SK-N-SH treated with all-trans-retinoic acid at 6 μM for 48 hours (cell line): ENCODE data around the gene ZSCAN1.

Experiments
- ATAC-seq: fragments of 200-7000 bp; cut with Tn5 transposase; 3 replicates; pipeline ENCODE4 v1.9.1; 2020; ENCODE audit warnings: mild to moderate bottlenecking, moderate library complexity
- CSDC2 ChIP-seq: fragments of 250-450 bp; sonication (Bioruptor Pico); IDR thresholded peaks from 2 replicates; pipeline ENCODE4 v1.5.0; 2020; ENCODE audit warnings: mild to moderate bottlenecking, moderate library complexity
- ESRRG ChIP-seq: fragments of 250-450 bp; sonication (Bioruptor Pico); IDR thresholded peaks from 2 replicates; pipeline ENCODE4 v1.6.1; 2021; ENCODE audit warnings: mild to moderate bottlenecking
- ISL1 ChIP-seq: fragments of 250-450 bp; sonication (Bioruptor Pico); IDR thresholded peaks from 2 replicates; pipeline ENCODE4 v2.1.2; 2022; ENCODE audit warnings: mild to moderate bottlenecking, moderate library complexity
- OSR1 ChIP-seq: fragments of 250-450 bp; sonication (Bioruptor Pico); IDR thresholded peaks from 2 replicates; pipeline ENCODE4 v1.8.0; 2022; ENCODE audit warnings: moderate library complexity, mild to moderate bottlenecking, inconsistent platforms
- PPARA ChIP-seq: fragments of 250-450 bp; sonication (Bioruptor Pico); IDR thresholded peaks from 2 replicates; pipeline ENCODE4 v1.5.0; 2020; ENCODE audit warnings: mild to moderate bottlenecking, borderline replicate concordance
- SNAI2 ChIP-seq: fragments of 250-450 bp; sonication (Bioruptor Pico); IDR thresholded peaks from 2 replicates; pipeline ENCODE4 v1.5.0; 2020; ENCODE audit warnings: mild to moderate bottlenecking, moderate library complexity
- TOX ChIP-seq: fragments of 250-450 bp; sonication (Bioruptor Pico); IDR thresholded peaks from 2 replicates; pipeline ENCODE4 v1.8.0; 2021; ENCODE audit warnings: mild to moderate bottlenecking, moderate library complexity, borderline replicate concordance
- ZC3H10 ChIP-seq: fragments of 250-450 bp; sonication (Bioruptor Pico); IDR thresholded peaks from 2 replicates; pipeline ENCODE4 v1.5.1; 2021; ENCODE audit warnings: mild to moderate bottlenecking, moderate library complexity
- ZFP3 ChIP-seq: fragments of 250-450 bp; sonication (Bioruptor Pico); IDR thresholded peaks from 2 replicates; pipeline ENCODE4 v1.5.0; 2020; ENCODE audit warnings: mild to moderate bottlenecking, moderate library complexity
- ZFP30 ChIP-seq: fragments of 450-650 bp; formaldehyde crosslinking; IDR thresholded peaks from 2 replicates; pipeline ENCODE4 v1.5.0; 2022; ENCODE audit warnings: mild to moderate bottlenecking, moderate library complexity
- ZNF565 ChIP-seq: fragments of 450-650 bp; formaldehyde crosslinking; conservative IDR thresholded peaks from 2 replicates; pipeline ENCODE4 v1.5.0; 2020; ENCODE audit warnings: low read depth, mild to moderate bottlenecking, moderate library complexity
- ZNF70 ChIP-seq: fragments of 450-650 bp; formaldehyde crosslinking; IDR thresholded peaks from 2 replicates; pipeline ENCODE4 v1.5.0; 2020; ENCODE audit warnings: mild to moderate bottlenecking, moderate library complexity
- ZNF8 ChIP-seq: fragments of 450-650 bp; formaldehyde crosslinking; IDR thresholded peaks from 2 replicates; pipeline ENCODE4 v1.5.0; 2020; ENCODE audit warnings: mild to moderate bottlenecking, moderate library complexity
- TF ChIP-seq, protein P1 (sequence below): fragments of 250-450 bp; sonication (Bioruptor Pico); IDR thresholded peaks from 2 replicates; pipeline ENCODE4 v1.5.0; 2020; ENCODE audit warnings: mild to moderate bottlenecking, moderate library complexity
- TF ChIP-seq, protein P2 (sequence below): fragments of 250-450 bp; sonication (Bioruptor Pico); IDR thresholded peaks from 2 replicates; pipeline ENCODE4 v1.8.0; 2021; ENCODE audit warnings: low read depth, mild to moderate bottlenecking, moderate library complexity, borderline replicate concordance
- TF ChIP-seq, protein P3 (sequence below): fragments of 250-450 bp; sonication (Bioruptor Pico); IDR thresholded peaks from 2 replicates; pipeline ENCODE4 v1.5.1; 2020; ENCODE audit warnings: low read depth, mild to moderate bottlenecking, moderate library complexity
- TF ChIP-seq, protein P4 (sequence below): fragments of 250-450 bp; sonication (Bioruptor Pico); IDR thresholded peaks from 2 replicates; pipeline ENCODE4 v1.5.1; 2021; ENCODE audit warnings: mild to moderate bottlenecking, moderate library complexity
- TF ChIP-seq, protein P5 (sequence below): fragments of 250-450 bp; sonication (Bioruptor Pico); IDR thresholded peaks from 2 replicates; pipeline ENCODE4 v1.8.0; 2020; ENCODE audit warnings: mild to moderate bottlenecking, moderate library complexity, borderline replicate concordance

ZSCAN1 gene

DNA sequence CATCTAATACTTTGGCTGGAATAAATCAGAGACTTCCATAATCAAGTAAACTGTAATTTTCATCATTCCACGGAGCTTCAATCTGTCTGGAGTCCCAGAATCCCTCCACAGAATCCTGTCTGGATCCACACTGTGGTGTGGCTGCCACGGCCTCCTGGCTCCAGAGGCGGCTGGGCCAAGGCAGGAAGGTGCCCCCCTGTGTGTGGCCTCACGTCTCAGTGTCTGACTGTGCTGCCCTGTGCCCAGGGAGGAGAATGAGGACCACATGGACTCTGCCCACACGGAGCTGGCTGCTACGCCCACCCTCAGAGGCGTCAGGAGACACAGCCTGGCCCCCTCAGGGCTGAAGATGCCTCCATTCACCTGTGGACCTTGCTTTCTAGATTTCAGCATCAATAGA lies 13.0 kb downstream of the ZSCAN1 start (continued):
- TF ChIP-seq, protein P1, sequence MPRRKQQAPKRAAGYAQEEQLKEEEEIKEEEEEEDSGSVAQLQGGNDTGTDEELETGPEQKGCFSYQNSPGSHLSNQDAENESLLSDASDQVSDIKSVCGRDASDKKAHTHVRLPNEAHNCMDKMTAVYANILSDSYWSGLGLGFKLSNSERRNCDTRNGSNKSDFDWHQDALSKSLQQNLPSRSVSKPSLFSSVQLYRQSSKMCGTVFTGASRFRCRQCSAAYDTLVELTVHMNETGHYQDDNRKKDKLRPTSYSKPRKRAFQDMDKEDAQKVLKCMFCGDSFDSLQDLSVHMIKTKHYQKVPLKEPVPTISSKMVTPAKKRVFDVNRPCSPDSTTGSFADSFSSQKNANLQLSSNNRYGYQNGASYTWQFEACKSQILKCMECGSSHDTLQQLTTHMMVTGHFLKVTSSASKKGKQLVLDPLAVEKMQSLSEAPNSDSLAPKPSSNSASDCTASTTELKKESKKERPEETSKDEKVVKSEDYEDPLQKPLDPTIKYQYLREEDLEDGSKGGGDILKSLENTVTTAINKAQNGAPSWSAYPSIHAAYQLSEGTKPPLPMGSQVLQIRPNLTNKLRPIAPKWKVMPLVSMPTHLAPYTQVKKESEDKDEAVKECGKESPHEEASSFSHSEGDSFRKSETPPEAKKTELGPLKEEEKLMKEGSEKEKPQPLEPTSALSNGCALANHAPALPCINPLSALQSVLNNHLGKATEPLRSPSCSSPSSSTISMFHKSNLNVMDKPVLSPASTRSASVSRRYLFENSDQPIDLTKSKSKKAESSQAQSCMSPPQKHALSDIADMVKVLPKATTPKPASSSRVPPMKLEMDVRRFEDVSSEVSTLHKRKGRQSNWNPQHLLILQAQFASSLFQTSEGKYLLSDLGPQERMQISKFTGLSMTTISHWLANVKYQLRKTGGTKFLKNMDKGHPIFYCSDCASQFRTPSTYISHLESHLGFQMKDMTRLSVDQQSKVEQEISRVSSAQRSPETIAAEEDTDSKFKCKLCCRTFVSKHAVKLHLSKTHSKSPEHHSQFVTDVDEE (CRISPR knock-in tag): no peak
- no peak for TF ChIP-seq ESRRG
- TF ChIP-seq, all 23 proteins: peak for 0

DNA sequence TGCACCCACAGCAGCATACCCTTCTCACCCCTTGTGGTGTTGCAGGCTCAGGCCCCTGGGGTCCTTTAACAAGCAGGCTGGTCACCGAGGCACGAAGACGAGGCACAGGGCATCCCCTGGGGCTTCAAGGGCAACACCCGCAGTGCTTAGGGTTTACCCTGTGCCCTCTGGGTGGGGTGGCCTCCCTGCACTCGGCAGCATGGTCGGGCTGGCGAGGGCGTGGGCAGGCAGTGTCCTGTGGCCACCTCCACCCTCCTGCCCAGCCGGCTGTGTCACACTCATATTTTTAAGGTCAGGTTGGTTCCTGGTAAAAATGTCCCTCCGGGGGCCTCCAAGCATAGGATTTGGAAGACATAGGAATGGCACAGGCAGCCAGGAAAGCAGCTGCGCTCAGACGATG lies 13.8 kb downstream of the ZSCAN1 start:
- TF ChIP-seq ZNF8 (CRISPR knock-in tag) (no peak), PPARA (CRISPR knock-in tag) (no peak), ZFP30 (no peak), CSDC2 (CRISPR knock-in tag) (no peak), ZFP3 (CRISPR knock-in tag) (no peak), ESRRG (no peak), TOX (no peak), SNAI2 (no peak), ZC3H10 (no peak), ISL1 (CRISPR knock-in tag) (no peak)
- TF ChIP-seq, protein P2, sequence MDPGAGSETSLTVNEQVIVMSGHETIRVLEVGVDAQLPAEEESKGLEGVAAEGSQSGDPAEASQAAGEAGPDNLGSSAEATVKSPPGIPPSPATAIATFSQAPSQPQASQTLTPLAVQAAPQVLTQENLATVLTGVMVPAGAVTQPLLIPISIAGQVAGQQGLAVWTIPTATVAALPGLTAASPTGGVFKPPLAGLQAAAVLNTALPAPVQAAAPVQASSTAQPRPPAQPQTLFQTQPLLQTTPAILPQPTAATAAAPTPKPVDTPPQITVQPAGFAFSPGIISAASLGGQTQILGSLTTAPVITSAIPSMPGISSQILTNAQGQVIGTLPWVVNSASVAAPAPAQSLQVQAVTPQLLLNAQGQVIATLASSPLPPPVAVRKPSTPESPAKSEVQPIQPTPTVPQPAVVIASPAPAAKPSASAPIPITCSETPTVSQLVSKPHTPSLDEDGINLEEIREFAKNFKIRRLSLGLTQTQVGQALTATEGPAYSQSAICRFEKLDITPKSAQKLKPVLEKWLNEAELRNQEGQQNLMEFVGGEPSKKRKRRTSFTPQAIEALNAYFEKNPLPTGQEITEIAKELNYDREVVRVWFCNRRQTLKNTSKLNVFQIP: no peak
- TF ChIP-seq, protein P3, sequence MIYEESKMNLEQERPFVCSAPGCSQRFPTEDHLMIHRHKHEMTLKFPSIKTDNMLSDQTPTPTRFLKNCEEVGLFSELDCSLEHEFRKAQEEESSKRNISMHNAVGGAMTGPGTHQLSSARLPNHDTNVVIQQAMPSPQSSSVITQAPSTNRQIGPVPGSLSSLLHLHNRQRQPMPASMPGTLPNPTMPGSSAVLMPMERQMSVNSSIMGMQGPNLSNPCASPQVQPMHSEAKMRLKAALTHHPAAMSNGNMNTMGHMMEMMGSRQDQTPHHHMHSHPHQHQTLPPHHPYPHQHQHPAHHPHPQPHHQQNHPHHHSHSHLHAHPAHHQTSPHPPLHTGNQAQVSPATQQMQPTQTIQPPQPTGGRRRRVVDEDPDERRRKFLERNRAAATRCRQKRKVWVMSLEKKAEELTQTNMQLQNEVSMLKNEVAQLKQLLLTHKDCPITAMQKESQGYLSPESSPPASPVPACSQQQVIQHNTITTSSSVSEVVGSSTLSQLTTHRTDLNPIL (CRISPR knock-in tag): no peak
- TF ChIP-seq, protein P4, sequence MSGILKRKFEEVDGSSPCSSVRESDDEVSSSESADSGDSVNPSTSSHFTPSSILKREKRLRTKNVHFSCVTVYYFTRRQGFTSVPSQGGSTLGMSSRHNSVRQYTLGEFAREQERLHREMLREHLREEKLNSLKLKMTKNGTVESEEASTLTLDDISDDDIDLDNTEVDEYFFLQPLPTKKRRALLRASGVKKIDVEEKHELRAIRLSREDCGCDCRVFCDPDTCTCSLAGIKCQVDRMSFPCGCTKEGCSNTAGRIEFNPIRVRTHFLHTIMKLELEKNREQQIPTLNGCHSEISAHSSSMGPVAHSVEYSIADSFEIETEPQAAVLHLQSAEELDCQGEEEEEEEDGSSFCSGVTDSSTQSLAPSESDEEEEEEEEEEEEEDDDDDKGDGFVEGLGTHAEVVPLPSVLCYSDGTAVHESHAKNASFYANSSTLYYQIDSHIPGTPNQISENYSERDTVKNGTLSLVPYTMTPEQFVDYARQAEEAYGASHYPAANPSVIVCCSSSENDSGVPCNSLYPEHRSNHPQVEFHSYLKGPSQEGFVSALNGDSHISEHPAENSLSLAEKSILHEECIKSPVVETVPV (CRISPR knock-in tag): no peak
- ATAC-seq: no peak

DNA sequence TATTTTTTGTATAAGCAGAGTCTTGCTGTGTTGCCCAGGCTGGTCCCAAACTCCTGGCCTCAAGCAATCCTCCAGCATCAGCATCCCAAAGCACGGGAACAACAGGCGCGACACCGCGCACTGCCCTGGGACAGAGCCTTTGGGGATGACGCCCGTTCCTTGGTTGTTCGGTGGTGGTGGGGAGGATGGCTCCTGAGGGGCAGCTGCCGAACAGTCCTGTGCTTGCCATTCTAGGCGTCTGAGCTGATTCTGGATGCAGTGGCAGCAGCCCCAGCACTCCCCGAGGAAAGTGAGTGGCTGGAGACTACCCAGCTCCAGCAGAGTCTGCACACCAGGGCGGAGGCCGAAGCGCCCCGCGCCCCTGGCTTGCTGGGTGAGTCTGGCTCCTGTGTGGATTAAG lies 18.4 kb downstream of the ZSCAN1 start:
- TF ChIP-seq TOX (no peak), ZC3H10 (no peak), ZNF70 (CRISPR knock-in tag) (no peak)
- ATAC-seq: no peak

DNA sequence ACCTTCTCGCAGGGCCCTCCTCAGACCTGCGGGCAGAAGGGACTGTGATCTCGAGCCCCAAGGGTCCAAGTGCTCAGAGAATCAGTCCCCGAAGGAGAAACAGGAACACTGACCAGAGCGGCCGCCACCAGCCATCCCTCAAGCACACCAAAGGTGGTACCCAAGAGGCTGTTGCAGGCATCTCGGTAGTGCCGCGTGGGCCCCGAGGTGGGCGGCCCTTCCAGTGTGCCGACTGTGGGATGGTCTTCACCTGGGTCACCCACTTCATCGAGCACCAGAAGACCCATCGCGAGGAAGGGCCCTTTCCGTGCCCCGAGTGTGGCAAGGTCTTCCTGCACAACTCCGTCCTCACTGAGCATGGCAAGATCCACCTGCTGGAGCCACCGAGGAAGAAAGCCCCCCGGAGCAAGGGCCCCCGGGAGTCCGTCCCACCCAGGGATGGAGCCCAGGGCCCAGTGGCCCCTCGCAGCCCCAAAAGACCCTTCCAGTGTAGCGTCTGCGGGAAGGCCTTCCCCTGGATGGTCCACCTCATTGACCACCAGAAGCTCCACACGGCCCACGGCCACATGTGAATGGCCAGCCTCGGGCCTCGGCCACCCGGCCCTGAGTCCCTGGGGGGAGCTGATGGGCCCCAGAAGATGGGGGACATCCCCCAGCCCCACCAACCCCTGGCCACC lies 19.8 kb downstream of the ZSCAN1 start:
- TF ChIP-seq, protein P1 (CRISPR knock-in tag): no peak
- TF ChIP-seq, protein P5, sequence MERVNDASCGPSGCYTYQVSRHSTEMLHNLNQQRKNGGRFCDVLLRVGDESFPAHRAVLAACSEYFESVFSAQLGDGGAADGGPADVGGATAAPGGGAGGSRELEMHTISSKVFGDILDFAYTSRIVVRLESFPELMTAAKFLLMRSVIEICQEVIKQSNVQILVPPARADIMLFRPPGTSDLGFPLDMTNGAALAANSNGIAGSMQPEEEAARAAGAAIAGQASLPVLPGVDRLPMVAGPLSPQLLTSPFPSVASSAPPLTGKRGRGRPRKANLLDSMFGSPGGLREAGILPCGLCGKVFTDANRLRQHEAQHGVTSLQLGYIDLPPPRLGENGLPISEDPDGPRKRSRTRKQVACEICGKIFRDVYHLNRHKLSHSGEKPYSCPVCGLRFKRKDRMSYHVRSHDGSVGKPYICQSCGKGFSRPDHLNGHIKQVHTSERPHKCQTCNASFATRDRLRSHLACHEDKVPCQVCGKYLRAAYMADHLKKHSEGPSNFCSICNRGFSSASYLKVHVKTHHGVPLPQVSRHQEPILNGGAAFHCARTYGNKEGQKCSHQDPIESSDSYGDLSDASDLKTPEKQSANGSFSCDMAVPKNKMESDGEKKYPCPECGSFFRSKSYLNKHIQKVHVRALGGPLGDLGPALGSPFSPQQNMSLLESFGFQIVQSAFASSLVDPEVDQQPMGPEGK (CRISPR knock-in tag): no peak
- TF ChIP-seq ESRRG: no peak
- TF ChIP-seq ISL1 (CRISPR knock-in tag): no peak
- no peak for TF ChIP-seq ZNF565 (CRISPR knock-in tag)
- no peak for TF ChIP-seq OSR1 (CRISPR knock-in tag)
- TF ChIP-seq ZFP30: no peak
- TF ChIP-seq, protein P2: no peak
- no peak for ATAC-seq
